ENCODE results near the gene FN3K. TPM values are rescaled to one million over a fixed set of nuclear protein-coding genes. Genes with fewer than 3 reads are reported as not detected.

Gene FN3K
- 21.7 and 23.8 TPM in 2 replicates for total RNA-seq
- long read RNA-seq, result 0 reads

- DNase-seq (ENCODE audit: low read depth, low spot score), result peak; percentile 50
- peaks cover 22% of the 10 kb centered on the region for H3K36me3 Mint-ChIP-seq (ENCODE audit: low read depth)
- H3K4me3 Mint-ChIP-seq, result peak within 1 kb of the TSS; percentile 81
- no peak for TF ChIP-seq CTCF (conservative IDR thresholded peaks at IDR 0.05)
- H3K9me3 Mint-ChIP-seq, result peaks cover 6% of the 10 kb centered on the region
- no peak within 1 kb of the TSS for H3K27ac Mint-ChIP-seq (ENCODE audit: unreplicated experiment)
- H3K4me1 Mint-ChIP-seq, result no peaks in the 10 kb centered on the region
- H3K27me3 Mint-ChIP-seq (ENCODE audit: low read depth), result no peaks in the 10 kb centered on the region
Measured at GRCh38 chr17:82734987-82735866, at the start of gene FN3K. Gene FN3K (plus strand): TSS chr17:82735615. CDS start chr17:82735637, 22 bp downstream.

- no peak for DNase-seq (ENCODE audit: low read depth, low spot score)
- peaks cover 4% of the 10 kb centered on the region for H3K36me3 Mint-ChIP-seq (ENCODE audit: low read depth)
- peaks cover 3% of the 10 kb centered on the region for H3K27me3 Mint-ChIP-seq (ENCODE audit: low read depth)
- H3K9me3 Mint-ChIP-seq, result peaks cover 7% of the 10 kb centered on the region
- H3K4me1 Mint-ChIP-seq, result peaks cover 31% of the 10 kb centered on the region
- TF ChIP-seq CTCF (conservative IDR thresholded peaks at IDR 0.05), result no peak
- H3K4me3 Mint-ChIP-seq, result peak overlapping the region; percentile 14
- peak overlapping the region; percentile 60 for H3K27ac Mint-ChIP-seq (ENCODE audit: unreplicated experiment)
Measured at GRCh38 chr17:82686366-82687324, 48.8 kb upstream of the FN3K start.

GRCh38 chr17:82687375-82687861 lies 48.0 kb upstream of the FN3K start:
- Mint-ChIP-seq H3K36me3 (ENCODE audit: low read depth) (no peaks in the 10 kb centered on the region), H3K27me3 (ENCODE audit: low read depth) (peaks cover 3% of the 10 kb centered on the region), H3K4me1 (peaks cover 31% of the 10 kb centered on the region), H3K9me3 (no peaks in the 10 kb centered on the region), H3K4me3 (peak overlapping the region; percentile 14), H3K27ac (ENCODE audit: unreplicated experiment) (peak overlapping the region; percentile 3)
- DNase-seq (ENCODE audit: low read depth, low spot score), result no peak
- no peak for TF ChIP-seq CTCF (conservative IDR thresholded peaks at IDR 0.05)

GRCh38 chr17:82687871-82688270 lies 47.5 kb upstream of the FN3K start:
- Mint-ChIP-seq H3K4me3 (no peak overlapping the region), H3K36me3 (ENCODE audit: low read depth) (no peaks in the 10 kb centered on the region), H3K4me1 (peaks cover 31% of the 10 kb centered on the region), H3K27ac (ENCODE audit: unreplicated experiment) (no peak overlapping the region), H3K27me3 (ENCODE audit: low read depth) (peaks cover 3% of the 10 kb centered on the region), H3K9me3 (no peaks in the 10 kb centered on the region)
- no peak for TF ChIP-seq CTCF (conservative IDR thresholded peaks at IDR 0.05)
- no peak for DNase-seq (ENCODE audit: low read depth, low spot score)

- Mint-ChIP-seq H3K4me1 (peaks cover 31% of the 10 kb centered on the region), H3K27me3 (ENCODE audit: low read depth) (peaks cover 6% of the 10 kb centered on the region), H3K27ac (ENCODE audit: unreplicated experiment) (no peak overlapping the region), H3K9me3 (peaks cover 3% of the 10 kb centered on the region), H3K36me3 (ENCODE audit: low read depth) (peaks cover 3% of the 10 kb centered on the region), H3K4me3 (no peak overlapping the region)
- TF ChIP-seq CTCF (conservative IDR thresholded peaks at IDR 0.05), result no peak
- no peak for DNase-seq (ENCODE audit: low read depth, low spot score)
Measured at GRCh38 chr17:82689077-82689476, 46.3 kb upstream of the FN3K start.

All from neural crest cell (in vitro differentiated cells).